Activated CD8-positive, alpha-beta memory T cell treated with anti-CD3 and anti-CD28 coated beads, Interleukin-2, amount 50 U/mL, for 24 hours (primary cell): ENCODE data around the gene MS4A18.

Source experiments
- DNase-seq: peaks from one replicate; pipeline ENCODE4 v3.0.0-alpha.2; 2020; ENCODE audit errors: extremely low read depth

Gene MS4A18

GRCh38 chr11:60786811-60787567 lies 62.5 kb downstream of the MS4A18 start:
- no peak for DNase-seq

DNA sequence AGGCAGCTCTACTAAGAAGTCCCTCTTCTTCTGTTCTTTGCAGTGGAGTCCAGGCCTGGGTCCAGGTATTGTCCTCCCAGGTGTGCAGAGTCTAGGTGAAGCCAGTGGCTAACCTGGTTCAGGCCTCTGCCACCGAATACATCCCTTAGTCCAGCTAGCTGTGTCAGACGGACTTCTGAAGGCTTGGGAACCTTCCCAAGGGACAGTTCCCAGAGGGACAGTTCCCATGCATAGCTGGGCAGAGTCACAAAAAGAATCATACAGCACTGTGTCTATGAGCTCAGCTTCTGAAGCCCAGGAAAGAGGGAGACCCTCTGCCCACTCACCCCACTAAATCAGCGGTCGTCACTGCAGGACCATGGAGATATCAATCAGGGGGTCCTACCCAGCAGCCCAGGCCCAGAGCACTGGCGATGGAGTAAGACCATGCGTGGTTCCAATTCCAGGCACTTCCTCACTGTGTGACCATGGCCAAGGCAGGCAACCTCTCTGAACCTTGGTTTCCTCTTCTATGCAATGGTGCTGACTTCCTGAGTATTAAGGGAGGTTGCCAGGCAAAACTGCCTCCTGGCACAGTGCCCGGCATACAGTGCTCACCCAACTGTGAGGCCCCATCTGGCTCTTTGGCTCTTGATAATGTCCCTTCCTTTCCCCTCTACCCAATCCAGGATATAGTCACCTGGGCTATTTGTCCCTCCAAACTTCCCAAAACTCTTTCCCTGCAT lies 64.0 kb downstream of the MS4A18 start:
- DNase-seq, result no peak

- DNase-seq, result no peak
Measured at GRCh38 chr11:60790726-60791125, 66.2 kb downstream of the MS4A18 start.

DNA sequence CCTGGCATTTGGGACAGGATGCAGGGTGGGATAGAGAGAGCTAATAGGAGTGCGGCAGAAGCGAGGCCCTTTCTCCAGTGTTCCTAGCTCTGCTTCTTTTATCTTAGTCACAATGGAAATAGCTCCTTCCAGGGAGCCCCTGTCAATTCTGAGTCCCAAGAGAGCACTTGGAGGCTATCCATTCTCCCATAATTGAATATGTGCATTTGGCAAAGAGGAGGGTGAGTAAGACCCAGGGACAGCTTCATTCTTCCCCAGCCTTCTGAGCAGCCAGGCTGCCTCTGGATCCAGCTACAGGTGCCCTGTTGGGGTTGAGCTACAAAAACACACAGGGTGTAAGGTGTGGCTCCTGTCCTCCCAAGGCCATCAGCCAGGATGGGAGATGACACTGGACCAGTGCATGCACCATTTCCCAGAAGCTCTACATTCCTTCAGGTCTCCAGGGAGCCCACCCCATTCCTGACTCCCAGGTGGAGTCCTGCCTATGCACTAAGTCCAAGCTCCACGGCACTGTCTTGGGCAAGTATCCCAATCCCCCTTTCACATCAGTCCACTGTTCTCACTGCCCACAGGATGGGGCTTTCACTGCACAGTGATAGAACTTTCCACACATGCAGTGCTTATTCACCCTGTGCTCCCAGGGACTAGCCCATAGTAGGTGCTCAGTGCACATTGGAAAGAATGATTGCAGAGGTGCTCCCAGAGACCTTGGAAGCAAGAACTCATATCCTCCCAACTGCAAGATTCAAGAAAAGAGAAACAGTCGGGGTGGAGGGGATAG lies 66.8 kb downstream of the MS4A18 start:
- no peak for DNase-seq

- DNase-seq, result no peak
Measured at GRCh38 chr11:60792521-60792920, 68.0 kb downstream of the MS4A18 start.
